OCI-LY7 (cell line): Measurements from ENCODE around the gene TYK2. TPM values are rescaled to one million over a fixed set of nuclear protein-coding genes. Genes with fewer than 3 reads are reported as not detected.
"Not testable (repeated sequence)": the region's sequence is repeated elsewhere in the genome, so short reads cannot be mapped to it uniquely, and the experiment has no call there.

Experiments
- BruUV-seq: library from RNA; stranded (reverse); fragments of 400-500 nt; replicated peaks from 2 replicates; lab custom pipeline; 2021; lab: Mats Ljungman, UMichigan
- CTCF ChIA-PET: fragments of 300-600 bp; sonication (Branson Sonifier 250); formaldehyde crosslinking; loops from one replicate; lab custom pipeline; 2022; ENCODE audit warnings: antibody characterized with exemption; ENCODE audit not compliant: unreplicated experiment; lab: Charles Lee
- POLR2A ChIA-PET: fragments of 300-600 bp; sonication (Branson Sonifier 250); formaldehyde crosslinking; loops from one replicate; lab custom pipeline; 2022; ENCODE audit warnings: antibody characterized with exemption; lab: Charles Lee
- DNase-seq: peaks from one replicate; pipeline ENCODE4 v3.0.0-alpha.2; 2015; ENCODE audit warnings: low spot score
- H2AFZ ChIP-seq: fragments of 200-600 bp; sonication (generic), shearing (Covaris generic); 2 replicates; pipeline ENCODE4 v1.6.1; 2014; ENCODE audit warnings: mild to moderate bottlenecking, antibody characterized with exemption, low read length, moderate library complexity
- H3K27ac ChIP-seq: fragments of 200-600 bp; sonication (generic); 2 replicates; pipeline ENCODE4 v1.5.1; 2014; ENCODE audit warnings: mixed run types, low read depth, mild to moderate bottlenecking, moderate library complexity, low read length, inconsistent platforms; ENCODE audit not compliant: poor library complexity, severe bottlenecking
- H3K36me3 ChIP-seq: fragments of 200-600 bp; sonication (generic); 2 replicates; pipeline ENCODE4 v1.6.1; 2014; ENCODE audit warnings: mild to moderate bottlenecking, antibody characterized with exemption, low read length, moderate library complexity, mixed read lengths; ENCODE audit not compliant: insufficient read depth
- H3K4me1 ChIP-seq: fragments of 200-600 bp; sonication (generic); 2 replicates; pipeline ENCODE4 v1.5.1; 2014; ENCODE audit warnings: mild to moderate bottlenecking, low read length; ENCODE audit not compliant: insufficient read depth, poor library complexity, severe bottlenecking
- H3K4me2 ChIP-seq: fragments of 200-600 bp; sonication (generic); 2 replicates; pipeline ENCODE4 v1.6.1; 2014; ENCODE audit warnings: mild to moderate bottlenecking, low read length
- H3K4me3 ChIP-seq: fragments of 200-600 bp; sonication (generic); 2 replicates; pipeline ENCODE4 v1.5.1; 2014; ENCODE audit warnings: mild to moderate bottlenecking, low read depth, low read length; ENCODE audit not compliant: poor library complexity, severe bottlenecking
- H3K79me2 ChIP-seq: fragments of 200-600 bp; sonication (generic); 2 replicates; pipeline ENCODE4 v1.6.1; 2016; ENCODE audit warnings: low read depth, mild to moderate bottlenecking, low read length, moderate library complexity, mixed read lengths; ENCODE audit not compliant: insufficient read depth
- H3K9me2 ChIP-seq: fragments of 200-600 bp; sonication (generic); 2 replicates; pipeline ENCODE4 v1.6.1; 2016; ENCODE audit warnings: mild to moderate bottlenecking, low read length, mixed read lengths; ENCODE audit not compliant: insufficient read depth
- H3K9me3 ChIP-seq: fragments of 200-600 bp; sonication (generic); 2 replicates; pipeline ENCODE4 v1.6.1; 2014; ENCODE audit warnings: mild to moderate bottlenecking, mixed run types, low read length, mixed read lengths
- H4K20me1 ChIP-seq: fragments of 200-600 bp; sonication (generic); 2 replicates; pipeline ENCODE4 v1.6.1; 2014; ENCODE audit warnings: mild to moderate bottlenecking, antibody characterized with exemption, low read length, moderate library complexity, mixed read lengths; ENCODE audit not compliant: insufficient read depth
- EZH2phosphoT487 ChIP-seq: fragments of 200-600 bp; sonication (generic); IDR thresholded peaks from 2 replicates; pipeline ENCODE4 v1.6.1; 2018; ENCODE audit warnings: low read depth, borderline replicate concordance, mild to moderate bottlenecking, mixed run types, antibody characterized with exemption, low read length, moderate library complexity, mixed read lengths
- intact Hi-C: fragments of 100-400 bp; cut with micrococcal nuclease; formaldehyde crosslinking; loops from one replicate; pipeline ENCODE4 v1.10.0; 2022; ENCODE audit not compliant: unreplicated experiment
- total RNA-seq, 2 experiments: library from RNA; depleted of rRNA in 1 of 2; stranded (reverse); fragments of >200 nt in 1 of 2; shearing (Covaris generic) in 1 of 2; gene quantifications; 2 replicates each; pipeline ENCODE4 v1.2.3, GENCODE V29; 2014 to 2022
- TF ChIP-seq, protein P1 (sequence below): fragments of 200-600 bp; sonication (generic); conservative IDR thresholded peaks from 2 replicates; pipeline ENCODE4 v1.5.1; 2014; ENCODE audit warnings: mild to moderate bottlenecking, antibody characterized with exemption, low read length, moderate library complexity, mixed read lengths

The TYK2 gene
- total RNA-seq, 2 experiments from 2014 or later: 185 to 216 TPM

DNA sequence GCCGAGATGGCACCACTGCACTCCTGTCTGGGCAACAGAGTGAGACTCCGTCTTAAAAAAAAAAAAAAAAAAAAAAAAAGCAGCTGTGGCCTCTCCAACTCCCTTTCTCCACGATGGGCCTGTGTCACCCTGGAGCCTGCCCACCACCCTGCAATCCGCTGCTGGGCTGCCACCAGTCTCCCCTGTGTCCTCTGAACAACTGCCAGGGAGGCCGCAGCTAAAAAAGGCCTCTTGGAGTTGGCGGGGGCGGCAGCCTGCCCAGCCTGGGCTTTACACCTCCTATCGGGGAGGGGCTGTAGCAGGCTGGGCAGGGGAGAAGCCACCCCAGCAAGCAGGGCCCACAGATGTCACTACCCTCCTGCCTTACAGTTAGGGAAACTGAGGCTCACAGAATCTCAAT lies 19.5 kb upstream of the TYK2 start:
- Histone ChIP-seq H3K4me3 (no peak overlapping the region), H3K36me3 (peaks cover 67% of the 10 kb centered on the region), H2AFZ (no peak overlapping the region), H3K9me3 (no peaks in the 10 kb centered on the region), H4K20me1 (0 out of 2 replicates have a peak, but pooled peaks cover 6% of the 10 kb centered on the region), H3K9me2 (no peaks in the 10 kb centered on the region), H3K4me2 (peak overlapping the region; percentile 80), H3K79me2 (peaks cover 63% of the 10 kb centered on the region), H3K27ac (peak overlapping the region; percentile 1), H3K4me1 (peaks cover 44% of the 10 kb centered on the region)
- TF ChIP-seq, protein P1, sequence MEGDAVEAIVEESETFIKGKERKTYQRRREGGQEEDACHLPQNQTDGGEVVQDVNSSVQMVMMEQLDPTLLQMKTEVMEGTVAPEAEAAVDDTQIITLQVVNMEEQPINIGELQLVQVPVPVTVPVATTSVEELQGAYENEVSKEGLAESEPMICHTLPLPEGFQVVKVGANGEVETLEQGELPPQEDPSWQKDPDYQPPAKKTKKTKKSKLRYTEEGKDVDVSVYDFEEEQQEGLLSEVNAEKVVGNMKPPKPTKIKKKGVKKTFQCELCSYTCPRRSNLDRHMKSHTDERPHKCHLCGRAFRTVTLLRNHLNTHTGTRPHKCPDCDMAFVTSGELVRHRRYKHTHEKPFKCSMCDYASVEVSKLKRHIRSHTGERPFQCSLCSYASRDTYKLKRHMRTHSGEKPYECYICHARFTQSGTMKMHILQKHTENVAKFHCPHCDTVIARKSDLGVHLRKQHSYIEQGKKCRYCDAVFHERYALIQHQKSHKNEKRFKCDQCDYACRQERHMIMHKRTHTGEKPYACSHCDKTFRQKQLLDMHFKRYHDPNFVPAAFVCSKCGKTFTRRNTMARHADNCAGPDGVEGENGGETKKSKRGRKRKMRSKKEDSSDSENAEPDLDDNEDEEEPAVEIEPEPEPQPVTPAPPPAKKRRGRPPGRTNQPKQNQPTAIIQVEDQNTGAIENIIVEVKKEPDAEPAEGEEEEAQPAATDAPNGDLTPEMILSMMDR: no peak
- TF ChIP-seq EZH2phosphoT487: no peak
- no TSS peak for BruUV-seq
- ChIA-PET POLR2A (interaction anchor here (0.6 to 1.3 kb wide), 4 partner anchors 12 to 170 kb away, joined by 3 to 6 read pairs (median 4); partner anchors contain the start of gene TYK2), CTCF (no interaction called here)
- no peak for DNase-seq
- intact Hi-C loops: loop anchor here (10.0 kb wide), 2 partner anchors 255 to 295 kb away; partner anchors contain the start of genes ANGPTL6, ILF3 and PPAN

GRCh38 chr19:10399340-10399739 lies 19.0 kb upstream of the TYK2 start:
- H3K27ac ChIP-seq, H3K9me2 ChIP-seq, H2AFZ ChIP-seq, H4K20me1 ChIP-seq, CTCF ChIA-PET, H3K4me2 ChIP-seq, H3K9me3 ChIP-seq, BruUV-seq, H3K4me3 ChIP-seq, intact Hi-C loops: not testable (repeated sequence)
- POLR2A ChIA-PET: interaction anchor here (0.6 kb wide), 1 partner anchor 14 kb away, joined by 3 read pairs; no protein-coding TSS in a partner anchor
- H3K4me1 ChIP-seq: peaks cover 39% of the 10 kb centered on the region
- H3K79me2 ChIP-seq: peaks cover 63% of the 10 kb centered on the region
- H3K36me3 ChIP-seq: peaks cover 71% of the 10 kb centered on the region
- peak; percentile 36 for DNase-seq

DNA sequence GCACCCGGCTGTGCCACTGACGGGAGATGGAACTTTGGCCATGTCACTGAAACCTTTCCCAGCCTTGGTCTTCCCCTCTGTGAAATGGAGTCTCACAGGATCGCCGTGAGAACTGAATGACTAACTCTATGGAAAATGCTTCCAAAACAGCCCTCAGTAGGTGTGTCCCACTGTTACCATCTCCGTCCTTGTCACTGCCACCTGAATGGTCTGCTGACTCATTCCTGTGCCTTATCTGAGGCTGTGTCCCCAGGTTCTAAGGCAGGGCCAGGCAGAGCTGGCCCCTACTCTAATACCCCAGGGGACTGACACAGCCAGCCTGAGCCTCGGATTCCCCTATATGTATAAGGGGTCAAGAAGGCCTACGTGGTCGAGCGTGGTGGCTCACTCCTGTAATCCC lies 18.4 kb upstream of the TYK2 start:
- no peaks in the 10 kb centered on the region for H3K9me2 ChIP-seq
- H3K9me3 ChIP-seq: no peaks in the 10 kb centered on the region
- no peak overlapping the region for H3K4me3 ChIP-seq
- H3K4me2 ChIP-seq: no peak overlapping the region; the same call in 1 of the 2 replicates
- POLR2A ChIA-PET: interaction anchor here (0.6 kb wide), 1 partner anchor 14 kb away, joined by 3 read pairs; no protein-coding TSS in a partner anchor
- no peak for TF ChIP-seq EZH2phosphoT487
- peaks cover 75% of the 10 kb centered on the region for H3K36me3 ChIP-seq
- H3K79me2 ChIP-seq: peaks cover 63% of the 10 kb centered on the region
- 0 out of 2 replicates have a peak, but pooled peaks cover 6% of the 10 kb centered on the region for H4K20me1 ChIP-seq
- BruUV-seq: no TSS peak
- peaks cover 36% of the 10 kb centered on the region for H3K4me1 ChIP-seq
- no peak overlapping the region for H2AFZ ChIP-seq
- DNase-seq: no peak
- peak overlapping the region; percentile 0 for H3K27ac ChIP-seq
- intact Hi-C loops: no loop called here
- CTCF ChIA-PET: no interaction called here
